Common myeloid progenitor, CD34-positive (primary cell): ENCODE data around the gene RNF114.

Source experiments
- CTCF ChIA-PET: fragments of 350-600 bp; sonication (Branson Sonifier 250); formaldehyde crosslinking; loops from one replicate; lab custom pipeline; 2021; ENCODE audit warnings: antibody characterized with exemption; lab: Charles Lee
- POLR2A ChIA-PET: fragments of 350-600 bp; sonication (Branson Sonifier 250); formaldehyde crosslinking; loops from one replicate; lab custom pipeline; 2021; ENCODE audit warnings: antibody characterized with exemption; lab: Charles Lee
- DNase-seq, 3 donors: peaks; one replicate each; pipeline versions ENCODE4 v3.0.0 to v3.0.0-alpha.2; 2013
- H3K27ac ChIP-seq, 2 experiments: 1 replicate in 1 of 2; 2 replicates in 1 of 2; pipeline ENCODE4 v1.7.0; 2013; ENCODE audit warnings: inconsistent platforms in 2 of 2, low read length in 2 of 2, mild to moderate bottlenecking in 2 of 2, low read depth in 1 of 2, moderate library complexity in 1 of 2; ENCODE audit not compliant: severe bottlenecking in 2 of 2, insufficient read depth in 1 of 2, poor library complexity in 1 of 2
- H3K27me3 ChIP-seq, 5 experiments: replicated peaks in 2 of 5; 1 replicate in 3 of 5; 2 replicates in 2 of 5; pipeline versions ENCODE4 v1.6.1 to v1.7.0; 2013; ENCODE audit warnings: low read length in 4 of 5, mild to moderate bottlenecking in 2 of 5, moderate library complexity in 2 of 5, inconsistent platforms in 1 of 5; ENCODE audit not compliant: insufficient read depth in 5 of 5, control insufficient read depth in 4 of 5
- H3K36me3 ChIP-seq, 4 experiments: 1 replicate in 2 of 4; 2 replicates in 2 of 4; pipeline versions ENCODE4 v1.6.1 to v1.7.0; 2013; ENCODE audit warnings: low read length in 3 of 4, control low read depth in 1 of 4, mild to moderate bottlenecking in 1 of 4; ENCODE audit not compliant: control insufficient read depth in 4 of 4, insufficient read depth in 4 of 4
- H3K4me1 ChIP-seq, 4 experiments: 1 replicate in 3 of 4; 2 replicates in 1 of 4; pipeline versions ENCODE4 v1.6.1 to v1.7.1; 2013; ENCODE audit warnings: low read length in 3 of 4, mild to moderate bottlenecking in 3 of 4, control low read depth in 1 of 4, inconsistent platforms in 1 of 4, moderate library complexity in 1 of 4; ENCODE audit not compliant: control insufficient read depth in 4 of 4, insufficient read depth in 4 of 4; ENCODE audit errors: control extremely low read depth in 1 of 4
- H3K4me3 ChIP-seq, 7 experiments: 1 replicate in 4 of 7; 2 replicates in 3 of 7; pipeline versions ENCODE4 v1.5.1 to v1.7.0; 2013; ENCODE audit warnings: mild to moderate bottlenecking in 7 of 7, low read length in 6 of 7, moderate library complexity in 6 of 7, inconsistent platforms in 2 of 7, low read depth in 2 of 7, control low read depth in 1 of 7; ENCODE audit not compliant: insufficient read depth in 4 of 7, control insufficient read depth in 1 of 7; ENCODE audit errors: extremely low read depth in 1 of 7
- H3K9me3 ChIP-seq, 5 experiments: 1 replicate in 4 of 5; 2 replicates in 1 of 5; pipeline versions ENCODE4 v1.6.1 to v1.7.1; 2013; ENCODE audit warnings: low read length in 4 of 5, mild to moderate bottlenecking in 2 of 5, inconsistent platforms in 1 of 5, low read depth in 1 of 5, moderate library complexity in 1 of 5; ENCODE audit not compliant: control insufficient read depth in 4 of 5, insufficient read depth in 2 of 5; ENCODE audit errors: control extremely low read depth in 1 of 5
- WGBS: methylation state at CpG from one replicate; pipeline ENCODE4 v1.1.5; 2013; ENCODE audit not compliant: insufficient coverage; 5-methylcytosine and 5-hydroxymethylcytosine counted together

The RNF114 gene

GRCh38 chr20:49985617-49986016 lies 49.4 kb downstream of the RNF114 start:
- DNase-seq, result no peak
- 90% methylated on average over 11 of the region's 13 CpGs for WGBS
- H3K4me3 ChIP-seq, result no peak overlapping the region
- H3K36me3 ChIP-seq, result peaks cover 0 to 8% (median 0%) of the 10 kb centered on the region in 4 experiments
- ChIA-PET CTCF (interaction anchor here (0.8 to 13.3 kb wide), 4 partner anchors 16 to 84 kb away, joined by 4 to 314 read pairs (median 5); no protein-coding TSS in a partner anchor), POLR2A (no interaction called here)
- H3K9me3 ChIP-seq, result no peaks in the 10 kb centered on the region
- no peaks in the 10 kb centered on the region for H3K27me3 ChIP-seq
- no peak overlapping the region for H3K27ac ChIP-seq
- H3K4me1 ChIP-seq, result peaks cover 0 to 82% (median 44%) of the 10 kb centered on the region in 4 experiments

DNA sequence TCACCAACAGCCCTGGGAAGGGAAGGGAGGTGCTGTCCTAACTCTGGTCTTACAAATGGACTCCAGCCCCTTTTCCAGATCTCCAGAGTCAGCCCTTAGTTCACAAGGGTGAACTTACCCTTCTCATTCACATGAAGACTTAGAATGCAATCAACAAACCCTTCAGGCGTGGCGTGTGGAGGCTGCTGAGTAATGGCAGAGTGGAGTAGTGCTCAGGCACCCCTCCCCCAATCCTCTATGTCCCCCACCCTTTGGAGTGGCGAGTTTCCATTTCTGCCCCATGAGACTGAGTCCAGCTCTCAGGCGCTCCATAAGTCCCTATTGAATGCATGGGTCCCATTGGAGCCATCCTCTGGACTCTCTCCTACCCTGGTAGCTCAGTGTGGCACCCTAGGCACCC lies 49.9 kb downstream of the RNF114 start:
- peaks cover 0 to 83% (median 44%) of the 10 kb centered on the region in 4 experiments for H3K4me1 ChIP-seq
- H3K36me3 ChIP-seq, result peaks cover 0 to 8% (median 0%) of the 10 kb centered on the region in 4 experiments
- no peak overlapping the region for H3K4me3 ChIP-seq
- H3K9me3 ChIP-seq, result no peaks in the 10 kb centered on the region
- no peaks in the 10 kb centered on the region for H3K27me3 ChIP-seq
- ChIA-PET CTCF (interaction anchor here (0.8 to 1.8 kb wide), 5 partner anchors 15 to 75 kb away, joined by 3 to 6 read pairs (median 4); no protein-coding TSS in a partner anchor), POLR2A (interaction anchor here (0.6 kb wide), 2 partner anchors 32 to 737 kb away, joined by 3 to 6 read pairs; no protein-coding TSS in a partner anchor)
- 91% methylated on average over 2 of the region's 4 CpGs for WGBS
- no peak overlapping the region for H3K27ac ChIP-seq
- DNase-seq, result no peak

- Histone ChIP-seq H3K27me3 (no peaks in the 10 kb centered on the region), H3K27ac (no peak overlapping the region), H3K36me3 (peaks cover 0 to 8% (median 0%) of the 10 kb centered on the region in 4 experiments), H3K4me3 (no peak overlapping the region), H3K4me1 (peaks cover 0 to 78% (median 39%) of the 10 kb centered on the region in 4 experiments), H3K9me3 (no peaks in the 10 kb centered on the region)
- ChIA-PET POLR2A (no interaction called here), CTCF (interaction anchor here (0.6 to 2.6 kb wide), 6 partner anchors 9 to 82 kb away, joined by 3 to 10 read pairs (median 5); no protein-coding TSS in a partner anchor)
- DNase-seq, result no peak
- 100% methylated on average over 8 of the region's 15 CpGs for WGBS
Observed at GRCh38 chr20:49987015-49987867, 51.0 kb downstream of the RNF114 start.

DNA sequence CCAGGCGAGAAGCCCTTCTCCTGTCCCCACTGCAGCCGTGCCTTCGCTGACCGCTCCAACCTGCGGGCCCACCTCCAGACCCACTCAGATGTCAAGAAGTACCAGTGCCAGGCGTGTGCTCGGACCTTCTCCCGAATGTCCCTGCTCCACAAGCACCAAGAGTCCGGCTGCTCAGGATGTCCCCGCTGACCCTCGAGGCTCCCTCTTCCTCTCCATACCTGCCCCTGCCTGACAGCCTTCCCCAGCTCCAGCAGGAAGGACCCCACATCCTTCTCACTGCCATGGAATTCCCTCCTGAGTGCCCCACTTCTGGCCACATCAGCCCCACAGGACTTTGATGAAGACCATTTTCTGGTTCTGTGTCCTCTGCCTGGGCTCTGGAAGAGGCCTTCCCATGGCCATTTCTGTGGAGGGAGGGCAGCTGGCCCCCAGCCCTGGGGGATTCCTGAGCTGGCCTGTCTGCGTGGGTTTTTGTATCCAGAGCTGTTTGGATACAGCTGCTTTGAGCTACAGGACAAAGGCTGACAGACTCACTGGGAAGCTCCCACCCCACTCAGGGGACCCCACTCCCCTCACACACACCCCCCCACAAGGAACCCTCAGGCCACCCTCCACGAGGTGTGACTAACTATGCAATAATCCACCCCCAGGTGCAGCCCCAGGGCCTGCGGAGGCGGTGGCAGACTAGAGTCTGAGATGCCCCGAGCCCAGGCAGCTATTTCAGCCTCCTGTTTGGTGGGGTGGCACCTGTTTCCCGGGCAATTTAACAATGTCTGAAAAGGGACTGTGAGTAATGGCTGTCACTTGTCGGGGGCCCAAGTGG lies 51.9 kb downstream of the RNF114 start:
- Histone ChIP-seq H3K4me3 (no peak overlapping the region), H3K27me3 (no peaks in the 10 kb centered on the region), H3K4me1 (peaks cover 0 to 72% (median 33%) of the 10 kb centered on the region in 4 experiments), H3K9me3 (no peaks in the 10 kb centered on the region), H3K27ac (no peak overlapping the region), H3K36me3 (peaks cover 0 to 8% (median 0%) of the 10 kb centered on the region in 4 experiments)
- CTCF ChIA-PET, result interaction anchor here (1.1 to 2.6 kb wide), 8 partner anchors 9 to 96 kb away, joined by 3 to 10 read pairs (median 5); no protein-coding TSS in a partner anchor
- WGBS, result 95% methylated on average over 13 of the region's 18 CpGs
- POLR2A ChIA-PET, result interaction anchor here (0.7 kb wide), 1 partner anchor 16 kb away, joined by 3 read pairs; no protein-coding TSS in a partner anchor
- no peak for DNase-seq

- H3K27me3 ChIP-seq, result no peaks in the 10 kb centered on the region
- ChIA-PET POLR2A (interaction anchor here (1.4 kb wide), 1 partner anchor 82 kb away, joined by 3 read pairs; no protein-coding TSS in a partner anchor), CTCF (interaction anchor here (0.5 to 2.6 kb wide), 15 partner anchors 8 to 94 kb away, joined by 3 to 10 read pairs (median 4); no protein-coding TSS in a partner anchor)
- DNase-seq, result peak; percentile 33 to 44 (median 40)
- peaks cover 0 to 6% (median 0%) of the 10 kb centered on the region in 4 experiments for H3K36me3 ChIP-seq
- WGBS, result 46% methylated on average over 19 of the region's 22 CpGs
- H3K9me3 ChIP-seq, result no peaks in the 10 kb centered on the region
- peak overlapping the region in 2 of 7 experiments; percentile 25 to 39 for H3K4me3 ChIP-seq
- peak overlapping the region in 1 of 2 experiments; percentile 14 for H3K27ac ChIP-seq
- peaks cover 0 to 67% (median 24%) of the 10 kb centered on the region in 4 experiments for H3K4me1 ChIP-seq
Observed at GRCh38 chr20:49989234-49990065, 53.3 kb downstream of the RNF114 start.

- POLR2A ChIA-PET, result no interaction called here
- Histone ChIP-seq H3K36me3 (peaks cover 0 to 6% (median 0%) of the 10 kb centered on the region in 4 experiments), H3K4me3 (no peak overlapping the region), H3K9me3 (no peaks in the 10 kb centered on the region), H3K27me3 (no peaks in the 10 kb centered on the region), H3K27ac (no peak overlapping the region), H3K4me1 (peaks cover 0 to 58% (median 23%) of the 10 kb centered on the region in 4 experiments)
- CTCF ChIA-PET, result interaction anchor here (1.3 to 2.1 kb wide), 6 partner anchors 9 to 81 kb away, joined by 4 to 9 read pairs (median 5); no protein-coding TSS in a partner anchor
- no peak for DNase-seq
- 77% methylated on average over 9 of the region's 9 CpGs for WGBS
Observed at GRCh38 chr20:49990271-49990720, 54.1 kb downstream of the RNF114 start.
